ENCODE measurements around the gene RPS19. TPM values are rescaled to one million over a fixed set of nuclear protein-coding genes. Genes with fewer than 3 reads are reported as not detected.

RPS19 gene
- 559 TPM for total RNA-seq
- long read RNA-seq, transcript RPS19-206 (6 exons, 2,359 nt), result major isoform, 287 of 323 reads
- long read RNA-seq, partial matches to known transcripts, result 23 of 323 reads
- long read RNA-seq, other reads (novel, unspliced or antisense), result 11 of 323 reads

DNA sequence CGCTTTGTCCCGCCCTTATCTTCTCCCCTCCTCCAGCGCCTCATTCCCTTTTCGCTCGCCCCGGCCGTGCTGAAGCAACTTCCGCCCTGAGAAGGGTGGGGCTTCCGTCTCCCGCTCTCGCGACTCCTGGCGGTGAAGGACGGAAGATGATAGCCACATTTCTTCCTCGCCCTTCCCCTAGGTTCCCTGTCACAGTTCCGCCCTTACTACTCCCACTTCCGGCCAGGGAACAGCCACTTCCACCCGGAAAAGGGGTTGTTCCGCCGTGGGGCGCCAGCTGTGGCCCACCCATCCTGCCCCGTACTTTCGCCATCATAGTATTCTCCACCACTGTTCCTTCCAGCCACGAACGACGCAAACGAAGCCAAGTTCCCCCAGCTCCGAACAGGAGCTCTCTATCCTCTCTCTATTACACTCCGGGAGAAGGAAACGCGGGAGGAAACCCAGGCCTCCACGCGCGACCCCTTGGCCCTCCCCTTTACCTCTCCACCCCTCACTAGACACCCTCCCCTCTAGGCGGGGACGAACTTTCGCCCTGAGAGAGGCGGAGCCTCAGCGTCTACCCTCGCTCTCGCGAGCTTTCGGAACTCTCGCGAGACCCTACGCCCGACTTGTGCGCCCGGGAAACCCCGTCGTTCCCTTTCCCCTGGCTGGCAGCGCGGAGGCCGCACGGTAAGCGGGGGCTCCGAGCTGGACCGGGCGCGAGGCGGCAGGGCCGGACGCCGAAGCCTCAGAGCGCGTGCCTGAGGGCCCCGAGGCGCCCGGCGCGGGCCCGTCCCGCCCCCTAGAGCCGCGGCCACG is at the start of gene RPS19:
Gene RPS19 (plus strand): TSS at position 638 of the 801 bp plus-strand sequence. CDS start 520 bp downstream, outside the sequence.
- intact Hi-C loops (cut with micrococcal nuclease), result no loop called here
- DNase-seq (peak; percentile 99), ATAC-seq (peak; percentile 95)

GRCh38 chr19:41810301-41810700 is 49.8 kb upstream of the RPS19 start:
- ATAC-seq, result no peak
- no peak for DNase-seq
- intact Hi-C loops (cut with micrococcal nuclease), result no loop called here

GRCh38 chr19:41811036-41811435 is 49.0 kb upstream of the RPS19 start:
- DNase-seq, result no peak
- ATAC-seq, result peak; percentile 60
- intact Hi-C loops (cut with micrococcal nuclease), result no loop called here

DNA sequence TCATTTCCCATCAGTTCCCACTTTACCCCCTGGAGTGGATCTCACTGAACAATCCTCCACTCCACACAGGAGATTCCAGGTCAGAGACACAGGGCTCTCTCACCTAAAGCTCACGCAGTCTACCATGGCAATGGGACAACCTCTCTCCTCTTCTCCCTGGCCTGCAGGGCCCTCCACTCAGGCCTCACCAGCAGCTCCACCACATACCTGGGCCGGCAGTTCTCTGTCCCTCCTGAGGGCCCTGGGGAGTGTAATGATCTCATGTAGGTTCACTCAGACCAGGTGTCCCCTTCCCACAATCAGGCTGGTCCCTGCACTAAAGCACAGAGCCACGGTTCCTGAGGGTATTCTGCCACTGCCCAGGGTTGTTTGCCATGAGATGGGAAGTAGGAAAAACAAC is 48.1 kb upstream of the RPS19 start:
- ATAC-seq (no peak), DNase-seq (no peak)
- intact Hi-C loops (cut with micrococcal nuclease), result no loop called here

DNA sequence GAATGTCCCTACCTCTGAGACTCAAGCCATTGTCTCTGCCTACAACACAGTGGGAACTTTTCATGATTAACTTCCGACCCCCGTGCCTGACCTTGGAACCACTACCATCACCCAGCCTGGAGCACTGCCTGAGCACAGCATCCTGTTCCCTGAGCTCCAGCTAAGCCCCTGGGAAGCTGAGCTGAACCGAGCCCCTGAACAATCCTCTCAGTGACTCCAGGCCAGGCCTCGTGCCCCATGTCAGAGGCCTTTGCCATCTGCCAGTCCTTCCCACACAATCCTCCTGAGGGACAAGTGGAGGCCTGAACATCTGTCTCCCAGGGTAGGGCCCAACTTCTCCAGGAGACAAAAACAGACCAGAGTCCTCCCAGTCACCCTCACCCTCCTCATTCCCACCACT is 46.1 kb upstream of the RPS19 start:
- DNase-seq (no peak), ATAC-seq (no peak)
- intact Hi-C loops (cut with micrococcal nuclease), result no loop called here

GRCh38 chr19:41815301-41815700 is 44.8 kb upstream of the RPS19 start:
- ATAC-seq, result no peak
- intact Hi-C loops (cut with micrococcal nuclease), result no loop called here
- DNase-seq, result no peak

GRCh38 chr19:41816761-41817160 is 43.3 kb upstream of the RPS19 start:
- intact Hi-C loops (cut with micrococcal nuclease), result no loop called here
- ATAC-seq (no peak), DNase-seq (no peak)

DNA sequence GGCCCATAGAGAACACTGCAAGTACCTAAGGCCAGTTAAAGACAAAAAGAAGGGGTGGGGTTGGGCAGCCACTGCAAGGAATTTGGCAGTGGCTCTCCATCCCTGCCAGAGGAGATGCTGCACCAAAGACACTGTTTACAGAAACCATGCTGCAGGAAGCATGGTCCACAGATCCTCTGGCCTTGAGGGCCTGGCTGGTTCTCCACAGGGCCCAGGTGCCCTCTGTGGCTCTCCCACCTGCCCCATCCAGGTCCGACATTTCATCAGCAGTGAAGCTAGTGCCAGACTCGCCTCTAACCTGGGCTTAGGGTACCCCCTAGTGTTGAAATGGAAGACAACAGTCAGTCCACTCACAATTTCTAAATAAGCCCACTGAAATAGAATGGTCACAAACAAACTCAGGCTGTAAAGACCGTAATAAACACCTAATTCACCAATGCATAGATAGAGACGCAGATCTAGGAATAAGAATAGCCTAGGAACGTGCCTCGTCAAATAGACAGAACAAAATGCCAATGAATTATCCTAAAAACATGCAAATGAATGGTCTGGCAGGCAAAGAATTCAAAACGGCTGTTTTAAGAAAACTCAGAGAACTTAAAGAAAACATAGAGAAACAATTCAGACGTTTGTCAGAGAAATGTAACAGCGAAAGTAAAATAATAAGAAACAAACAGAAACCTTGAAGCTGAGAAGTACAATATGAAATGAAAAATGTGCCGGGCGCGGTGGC is 38.9 kb upstream of the RPS19 start:
- intact Hi-C loops (cut with micrococcal nuclease), result no loop called here
- DNase-seq (no peak), ATAC-seq (no peak)

DNA sequence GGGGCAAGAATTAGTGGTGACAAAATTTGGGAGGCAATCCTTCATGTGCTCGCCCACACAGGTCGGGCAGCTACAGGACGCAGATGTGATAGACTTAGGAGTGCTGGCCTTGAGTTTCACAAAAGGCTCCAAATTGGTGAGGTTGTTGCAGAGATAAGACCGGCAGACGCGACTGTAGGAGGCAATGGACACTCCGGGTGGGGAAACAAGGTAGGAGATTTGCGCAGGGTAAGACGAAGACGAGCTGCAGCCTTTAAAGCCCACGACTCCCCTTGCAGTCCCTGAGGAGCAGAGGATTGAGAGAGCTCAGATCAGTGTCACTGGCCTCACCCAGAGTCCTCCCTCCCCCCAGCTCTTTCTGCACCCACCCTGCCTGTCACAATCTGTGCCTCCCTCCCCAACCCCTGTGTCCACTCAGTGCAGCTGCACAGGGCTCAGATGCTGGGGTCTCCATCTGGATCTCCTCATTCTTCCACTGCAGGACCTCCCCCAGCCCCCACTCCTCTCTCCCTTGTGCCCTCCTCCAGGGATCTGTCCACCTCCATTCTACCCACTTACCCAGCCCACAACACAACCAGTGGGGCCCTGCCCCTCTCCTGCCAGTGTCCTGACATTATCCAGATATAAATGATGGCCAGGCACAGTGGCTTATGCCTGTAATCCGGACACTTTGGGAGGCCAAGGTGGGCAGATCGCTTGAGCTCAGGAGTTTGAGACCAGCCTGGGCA is 21.9 kb upstream of the RPS19 start:
- no peak for ATAC-seq
- intact Hi-C loops (cut with micrococcal nuclease), result no loop called here

DNA sequence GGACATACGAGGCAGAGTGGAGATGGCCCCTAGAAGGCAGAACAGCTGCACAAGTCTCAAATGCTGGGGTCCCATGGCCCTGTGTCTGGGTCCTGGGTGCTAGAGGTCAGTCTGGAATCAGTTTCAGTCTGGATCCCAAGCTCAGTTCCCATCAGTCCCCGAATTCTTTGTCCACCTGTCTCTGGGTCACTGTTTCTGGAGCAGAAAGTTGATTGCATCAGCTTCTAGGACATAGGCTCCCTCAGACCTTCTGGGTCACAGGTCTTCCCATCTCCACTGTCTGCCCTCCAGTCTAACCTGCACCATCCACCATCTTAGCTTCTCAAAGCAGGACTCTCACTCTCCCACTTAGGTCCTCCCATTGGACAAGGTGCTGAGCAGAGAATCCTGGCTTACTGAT is 20.8 kb upstream of the RPS19 start:
- intact Hi-C loops (cut with micrococcal nuclease), result no loop called here
- no peak for DNase-seq

More for the DNA sequence above, 21.9 kb upstream of the RPS19 start:
- no peak for DNase-seq

DNA sequence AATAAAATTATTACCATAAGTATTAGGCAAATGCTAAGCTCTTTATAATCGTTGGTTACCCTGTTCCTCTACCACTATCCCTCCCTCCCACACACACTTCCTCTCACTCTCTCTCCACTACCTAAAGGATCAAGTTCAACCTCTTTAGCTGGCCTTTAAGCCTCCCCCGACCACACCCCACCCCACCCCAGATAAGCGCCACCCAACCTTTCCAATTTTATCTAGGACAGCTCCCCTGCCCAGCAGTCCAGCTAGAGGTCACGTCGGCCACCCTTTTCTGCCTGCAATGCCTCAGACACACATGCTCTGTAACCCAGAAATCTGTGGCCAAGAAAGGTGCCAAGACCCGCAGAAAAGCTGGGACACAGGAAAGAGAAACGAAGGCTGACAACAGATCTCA is 16.7 kb upstream of the RPS19 start:
- DNase-seq (no peak), ATAC-seq (no peak)
- intact Hi-C loops (cut with micrococcal nuclease), result no loop called here

More for the DNA sequence above, 20.8 kb upstream of the RPS19 start:
- ATAC-seq, result no peak

DNA sequence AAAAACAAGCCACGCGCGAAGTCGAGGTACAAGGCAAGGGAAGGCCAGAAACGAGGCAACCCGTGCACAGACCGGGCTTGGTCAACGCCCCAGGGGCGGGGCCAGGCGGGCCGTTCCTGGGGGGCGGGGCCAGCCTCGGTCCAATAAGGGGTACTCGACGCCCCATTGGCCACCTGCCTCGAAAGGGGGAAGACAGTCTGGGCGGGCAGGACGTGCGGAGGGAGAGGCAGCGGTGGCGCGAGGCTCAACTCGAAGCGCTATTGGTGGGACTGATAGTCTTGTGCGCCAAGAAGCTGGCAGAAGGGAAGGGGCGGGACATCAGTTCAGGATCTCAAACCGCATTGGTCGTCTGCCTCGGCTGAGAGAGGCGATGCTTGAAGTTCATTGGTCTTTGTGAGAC is 15.5 kb upstream of the RPS19 start, which contains the start of gene LYPD4:
Gene LYPD4 (minus strand): TSS at position 83 of the 400 bp plus-strand sequence. CDS start 5,398 bp downstream, outside the sequence.
- ATAC-seq (no peak), DNase-seq (no peak)
- intact Hi-C loops (cut with micrococcal nuclease), result no loop called here

GRCh38 chr19:41845001-41845050 is 15.2 kb upstream of the RPS19 start, which contains the start of gene DMRTC2:
Gene DMRTC2, plus strand, starts transcription at chr19:41845042. Its CDS starts 2,387 bp downstream, at chr19:41847429.
- DNase-seq, result no peak
- intact Hi-C loops (cut with micrococcal nuclease), result no loop called here
- no peak for ATAC-seq

- intact Hi-C loops (cut with micrococcal nuclease), result no loop called here
- no peak for ATAC-seq
- no peak for DNase-seq
Observed at GRCh38 chr19:41845051-41845590, 14.9 kb upstream of the RPS19 start.

DNA sequence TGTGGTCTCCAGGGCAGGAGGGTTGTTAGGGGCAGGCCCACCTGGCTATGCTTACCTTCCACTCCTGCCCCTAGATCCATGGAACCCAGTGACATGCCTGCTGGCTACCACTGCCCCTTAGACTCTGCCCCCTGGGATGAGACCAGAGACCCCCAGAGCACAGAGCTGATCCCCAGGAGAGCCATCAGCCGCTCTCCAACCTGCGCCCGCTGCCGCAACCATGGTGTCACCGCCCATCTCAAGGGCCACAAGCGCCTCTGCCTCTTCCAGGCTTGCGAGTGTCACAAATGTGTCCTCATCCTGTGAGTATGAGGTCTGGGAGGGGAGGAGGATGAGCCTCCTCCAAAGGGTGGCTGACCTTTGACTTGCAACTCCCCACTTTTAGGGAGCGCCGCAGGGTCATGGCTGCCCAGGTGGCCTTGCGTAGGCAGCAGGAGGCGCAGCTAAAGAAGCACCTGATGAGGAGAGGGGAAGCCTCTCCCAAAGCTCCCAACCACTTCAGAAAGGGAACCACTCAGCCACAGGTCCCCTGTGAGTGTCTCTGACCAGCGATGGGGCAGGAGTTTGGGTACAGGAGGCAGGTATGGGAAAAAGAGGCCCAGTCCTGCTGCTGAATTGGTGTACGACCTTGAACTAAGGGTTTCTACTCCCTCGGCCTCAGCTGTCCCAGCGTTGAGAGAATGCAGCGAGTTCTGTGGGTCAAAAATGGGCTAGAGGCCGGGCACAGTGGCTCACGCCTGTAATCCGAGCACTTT is 12.5 kb upstream of the RPS19 start:
- intact Hi-C loops (cut with micrococcal nuclease), result no loop called here
- DNase-seq, result no peak

GRCh38 chr19:41848666-41849065 is 11.4 kb upstream of the RPS19 start:
- DNase-seq, result no peak
- intact Hi-C loops (cut with micrococcal nuclease), result no loop called here
- no peak for ATAC-seq

More for the DNA sequence above, 12.5 kb upstream of the RPS19 start:
- ATAC-seq, result no peak

DNA sequence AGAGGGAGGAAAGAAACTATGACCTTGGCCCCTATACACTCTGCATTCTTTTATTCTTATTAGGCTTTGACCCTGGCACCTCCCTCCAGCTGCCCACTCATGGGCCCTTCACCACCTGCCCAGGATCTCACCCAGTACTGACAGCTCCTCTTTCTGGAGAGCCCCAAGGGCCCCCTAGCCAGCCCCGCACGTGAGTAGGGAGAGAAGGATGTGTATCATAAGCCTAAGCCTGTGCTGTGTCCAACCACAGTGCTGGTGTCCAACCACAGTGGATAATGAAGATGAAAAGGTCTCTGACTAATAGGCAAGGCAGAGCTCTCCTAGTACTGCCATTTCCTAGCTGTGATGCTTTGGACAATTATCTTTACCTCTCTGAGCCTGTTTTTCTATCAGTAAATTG is 11.0 kb upstream of the RPS19 start:
- DNase-seq (no peak), ATAC-seq (no peak)

GRCh38 chr19:41850381-41850780 is 9.7 kb upstream of the RPS19 start:
- ATAC-seq (no peak), DNase-seq (no peak)
- intact Hi-C loops (cut with micrococcal nuclease), result no loop called here

More for the DNA sequence above, 11.0 kb upstream of the RPS19 start:
- intact Hi-C loops (cut with micrococcal nuclease), result no loop called here

GRCh38 chr19:41851456-41851855 is 8.6 kb upstream of the RPS19 start:
- ATAC-seq (no peak), DNase-seq (no peak)
- intact Hi-C loops (cut with micrococcal nuclease), result no loop called here

Data from left ventricle myocardium superior (tissue), 1 donor.